HCT116 (cell line): Measurements from ENCODE around the gene ADAMTS20. TPM values are rescaled to one million over a fixed set of nuclear protein-coding genes. Genes with fewer than 3 reads are reported as not detected.

Experiments
- ATAC-seq: fragments of 200-7000 bp; cut with Tn5 transposase; 2 replicates; pipeline ENCODE4 v1.9.1; 2020; ENCODE audit warnings: mild to moderate bottlenecking, moderate library complexity
- BruUV-seq: library from RNA; stranded (reverse); fragments of 400-500 nt; replicated peaks from 2 replicates; lab custom pipeline; 2021; lab: Mats Ljungman, UMichigan
- CTCF ChIA-PET: fragments of 300-600 bp; sonication (Branson Sonifier 250); formaldehyde crosslinking; loops from one replicate; lab custom pipeline; 2021; ENCODE audit warnings: antibody characterized with exemption; lab: Charles Lee
- POLR2A ChIA-PET: fragments of 300-600, 350-600 bp; sonication (Branson Sonifier 250); formaldehyde crosslinking; loops from one replicate; lab custom pipeline; 2021; ENCODE audit warnings: antibody characterized with exemption; lab: Charles Lee
- RAD21 ChIA-PET, 2 experiments: fragments of 300-600 bp; sonication (Branson Sonifier 250); formaldehyde crosslinking; loops; one replicate each; lab custom pipeline; 2023; ENCODE audit warnings: low total read pairs in 2 of 2; ENCODE audit not compliant: uncharacterized antibody in 2 of 2, unreplicated experiment in 2 of 2, low non-redundant PET in 1 of 2; lab: Charles Lee
- DNase-seq: peaks from one replicate; pipeline ENCODE4 v3.0.0-alpha.2; 2010; ENCODE audit warnings: low read depth, low spot score
- H2AFZ ChIP-seq: fragments of 200-600 bp; shearing (Covaris generic), sonication (generic); 2 replicates; pipeline ENCODE4 v1.6.1; 2017; ENCODE audit warnings: low read depth, mixed run types, mixed read lengths, antibody characterized with exemption, low read length; ENCODE audit not compliant: poor library complexity, severe bottlenecking
- H3K27ac ChIP-seq: 2 replicates; pipeline ENCODE4 v1.5.1; 2012; ENCODE audit warnings: low read depth, low read length
- H3K27me3 ChIP-seq: fragments of 200-600 bp; sonication (generic); 2 replicates; pipeline ENCODE4 v1.6.1; 2016; ENCODE audit warnings: mixed run types, low read length, mixed read lengths; ENCODE audit not compliant: insufficient read depth
- H3K36me3 ChIP-seq, 2 experiments: fragments of 200-500 bp in 1 of 2; fragments of 200-600 bp in 1 of 2; sonication (Bioruptor generic) in 1 of 2; sonication (generic) in 1 of 2; 2 replicates each; pipeline versions ENCODE4 v1.5.1 to v1.6.1; 2014 to 2016; ENCODE audit warnings: low read length in 2 of 2, inconsistent platforms in 1 of 2, mixed read lengths in 1 of 2, mixed run types in 1 of 2; ENCODE audit not compliant: insufficient read depth in 2 of 2, control insufficient read depth in 1 of 2
- H3K4me1 ChIP-seq, 2 experiments: fragments of 200-600 bp in 1 of 2; sonication (generic) in 1 of 2; 2 replicates each; pipeline versions ENCODE4 v1.5.1 to v1.6.1; 2012 to 2017; ENCODE audit warnings: low read length in 2 of 2, inconsistent platforms in 1 of 2, mild to moderate bottlenecking in 1 of 2, mixed read lengths in 1 of 2, mixed run types in 1 of 2, moderate library complexity in 1 of 2; ENCODE audit not compliant: insufficient read depth in 2 of 2, control insufficient read depth in 1 of 2
- H3K4me2 ChIP-seq: fragments of 200-600 bp; sonication (generic); 2 replicates; pipeline ENCODE4 v1.6.1; 2017; ENCODE audit warnings: mixed run types, low read length, mixed read lengths
- H3K4me3 ChIP-seq, 2 experiments: fragments of 200-600 bp in 1 of 2; sonication (generic) in 1 of 2; replicated peaks in 1 of 2; 2 replicates each; pipeline ENCODE4 v1.5.1; 2011 to 2016; ENCODE audit warnings: low read length in 2 of 2, control low read depth in 1 of 2, low read depth in 1 of 2, mild to moderate bottlenecking in 1 of 2, mixed read lengths in 1 of 2, mixed run types in 1 of 2
- H3K79me2 ChIP-seq: fragments of 200-600 bp; sonication (generic); 2 replicates; pipeline ENCODE4 v1.6.1; 2017; ENCODE audit warnings: mild to moderate bottlenecking, mixed run types, low read length, moderate library complexity, mixed read lengths; ENCODE audit not compliant: insufficient read depth
- H3K9ac ChIP-seq: fragments of 200-600 bp; sonication (generic); 2 replicates; pipeline ENCODE4 v1.6.1; 2016; ENCODE audit warnings: low read length, mixed read lengths
- H3K9me2 ChIP-seq: fragments of 200-600 bp; sonication (generic), shearing (Covaris generic); 2 replicates; pipeline ENCODE4 v1.6.1; 2017; ENCODE audit warnings: mixed run types, mild to moderate bottlenecking, moderate library complexity; ENCODE audit not compliant: insufficient read depth
- H3K9me3 ChIP-seq, 2 experiments: fragments of 200-500 bp in 1 of 2; fragments of 200-600 bp in 1 of 2; sonication (Bioruptor generic) in 1 of 2; sonication (generic) in 1 of 2; 2 replicates each; pipeline ENCODE4 v1.6.1; 2014 to 2017; ENCODE audit warnings: low read length in 2 of 2, mixed read lengths in 2 of 2, inconsistent platforms in 1 of 2, low read depth in 1 of 2, mild to moderate bottlenecking in 1 of 2, mixed run types in 1 of 2, moderate library complexity in 1 of 2; ENCODE audit not compliant: control insufficient read depth in 1 of 2, insufficient read depth in 1 of 2
- H4K20me1 ChIP-seq: fragments of 200-600 bp; sonication (generic), shearing (Covaris generic); 2 replicates; pipeline ENCODE4 v1.6.1; 2017; ENCODE audit warnings: mixed run types, mild to moderate bottlenecking, moderate library complexity; ENCODE audit not compliant: insufficient read depth
- EGR1 ChIP-seq: IDR thresholded peaks from 2 replicates; pipeline ENCODE4 v1.6.1; 2012; ENCODE audit warnings: low read depth
- ELF1 ChIP-seq: IDR thresholded peaks from 2 replicates; pipeline ENCODE4 v1.6.1; 2012; ENCODE audit warnings: low read depth, borderline replicate concordance
- EZH2 ChIP-seq: fragments of 200-600 bp; sonication (generic); IDR thresholded peaks from 2 replicates; pipeline ENCODE4 v1.6.1; 2017; ENCODE audit warnings: antibody characterized with exemption, mixed run types
- JUND ChIP-seq: IDR thresholded peaks from 2 replicates; pipeline ENCODE4 v1.6.1; 2012
- MAX ChIP-seq: IDR thresholded peaks from 2 replicates; pipeline ENCODE4 v1.6.1; 2012
- POLR2A ChIP-seq: IDR thresholded peaks from 2 replicates; pipeline ENCODE4 v1.7.0; 2011; ENCODE audit warnings: borderline replicate concordance; ENCODE audit not compliant: insufficient read depth, insufficient read length; ENCODE audit errors: extremely low read depth
- REST ChIP-seq: IDR thresholded peaks from 2 replicates; pipeline ENCODE4 v1.6.1; 2012; ENCODE audit warnings: low read depth
- YY1 ChIP-seq: IDR thresholded peaks from 2 replicates; pipeline ENCODE4 v1.6.1; 2011; ENCODE audit warnings: low read length, low read depth, moderate library complexity, mild to moderate bottlenecking; ENCODE audit not compliant: insufficient replicate concordance; ENCODE audit errors: extremely low read depth
- ZNF274 ChIP-seq: fragments of 200-500 bp; sonication (Bioruptor generic); IDR thresholded peaks from 2 replicates; pipeline ENCODE4 v1.6.1; 2014; ENCODE audit warnings: mild to moderate bottlenecking, low read depth, low read length, inconsistent platforms
- intact Hi-C: fragments of 100-400 bp; cut with micrococcal nuclease; formaldehyde crosslinking; loops from 2 replicates; pipeline ENCODE4 v1.10.0; 2022
- total RNA-seq: library from RNA; stranded (reverse); gene quantifications from one replicate; pipeline ENCODE4 v1.2.1, GENCODE V29; 2021; ENCODE audit not compliant: unreplicated experiment
- TF ChIP-seq, protein P1 (sequence below): IDR thresholded peaks from 2 replicates; pipeline ENCODE4 v1.6.1; 2012

Gene ADAMTS20
- total RNA-seq, 1 experiment from 2014 or later = not detected

GRCh38 chr12:43401096-43401495, 150.9 kb downstream of the ADAMTS20 start:
- ATAC-seq = no peak
- intact Hi-C loops = no loop called here
- no peaks in the 10 kb centered on the region for H4K20me1 ChIP-seq
- no peaks in the 10 kb centered on the region for H3K4me1 ChIP-seq
- no peaks in the 10 kb centered on the region for H3K27me3 ChIP-seq
- H3K4me2 ChIP-seq = no peak overlapping the region
- no peaks in the 10 kb centered on the region for H3K9me2 ChIP-seq
- H3K4me3 ChIP-seq = no peak overlapping the region
- no peaks in the 10 kb centered on the region for H3K36me3 ChIP-seq
- ChIA-PET POLR2A (no interaction called here), RAD21 (no interaction called here), CTCF (no interaction called here)
- TF ChIP-seq, protein P1, sequence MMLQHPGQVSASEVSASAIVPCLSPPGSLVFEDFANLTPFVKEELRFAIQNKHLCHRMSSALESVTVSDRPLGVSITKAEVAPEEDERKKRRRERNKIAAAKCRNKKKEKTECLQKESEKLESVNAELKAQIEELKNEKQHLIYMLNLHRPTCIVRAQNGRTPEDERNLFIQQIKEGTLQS = no peak
- no peak for TF ChIP-seq MAX
- no peak for TF ChIP-seq REST
- no peak for TF ChIP-seq POLR2A
- no peak for TF ChIP-seq ELF1
- no peak for TF ChIP-seq EGR1
- TF ChIP-seq JUND = no peak
- no peak for TF ChIP-seq ZNF274
- TF ChIP-seq YY1 = no peak
- TF ChIP-seq EZH2 = no peak
- no peak overlapping the region for H3K9ac ChIP-seq
- no peaks in the 10 kb centered on the region for H3K9me3 ChIP-seq
- BruUV-seq = no TSS peak
- H3K27ac ChIP-seq = no peak overlapping the region
- DNase-seq = no peak
- H2AFZ ChIP-seq = no peak overlapping the region
- H3K79me2 ChIP-seq = no peaks in the 10 kb centered on the region
